K562 (cell line): ENCODE data around the gene DCST1. TPM values are rescaled to one million over a fixed set of nuclear protein-coding genes. Genes with fewer than 3 reads are reported as not detected.
A peak's percentile ranks its signal among the peaks of the same experiment; 100 is the strongest.

Experiments used
- ARHGAP35 ChIP-seq: fragments of 450-650 bp; IDR thresholded peaks from 2 replicates; pipeline ENCODE4 v1.6.1; 2018; ENCODE audit not compliant: partially characterized antibody
- ATF7 ChIP-seq: fragments of 450-650 bp; IDR thresholded peaks from 2 replicates; pipeline ENCODE4 v1.7.1; 2014; ENCODE audit warnings: mild to moderate bottlenecking, moderate library complexity
- CBX8 ChIP-seq: fragments of 200-600 bp; sonication (generic); IDR thresholded peaks from 2 replicates; pipeline ENCODE4 v1.6.1; 2012; ENCODE audit warnings: borderline replicate concordance, mixed run types, low read depth, mild to moderate bottlenecking, moderate library complexity, mixed read lengths, low read length, control low read depth, inconsistent platforms; ENCODE audit not compliant: poor library complexity, severe bottlenecking; ENCODE audit errors: extremely low read depth
- DMBX1 ChIP-seq: fragments of 250-450 bp; sonication (Bioruptor Pico); IDR thresholded peaks from 2 replicates; pipeline ENCODE4 v1.8.0; 2022; ENCODE audit warnings: inconsistent platforms, mild to moderate bottlenecking, moderate library complexity, borderline replicate concordance
- DPF2 ChIP-seq: fragments of 450-650 bp; IDR thresholded peaks from 2 replicates; pipeline ENCODE4 v1.6.1; 2016
- FOXP1 ChIP-seq: sonication (generic); formaldehyde crosslinking; IDR thresholded peaks from 2 replicates; pipeline ENCODE4 v1.8.0; 2022; ENCODE audit warnings: mild to moderate bottlenecking, missing genetic modification reagents
- LCOR ChIP-seq: sonication (generic); formaldehyde crosslinking; IDR thresholded peaks from 2 replicates; pipeline ENCODE4 v1.8.0; 2022; ENCODE audit warnings: mild to moderate bottlenecking, missing genetic modification reagents
- MEIS2 ChIP-seq: fragments of 450-650 bp; IDR thresholded peaks from 2 replicates; pipeline ENCODE4 v1.6.1; 2014; ENCODE audit warnings: mild to moderate bottlenecking; ENCODE audit not compliant: partially characterized antibody
- MIER1 ChIP-seq: fragments of 450-650 bp; IDR thresholded peaks from 2 replicates; pipeline ENCODE4 v1.6.1; 2016; ENCODE audit warnings: antibody characterized with exemption, mild to moderate bottlenecking, low read depth
- NONO ChIP-seq, 2 experiments: fragments of 200-400 bp in 1 of 2; fragments of 450-650 bp in 1 of 2; formaldehyde crosslinking in 1 of 2; IDR thresholded peaks; 2 replicates each; pipeline ENCODE4 v1.6.1; 2017; ENCODE audit warnings: low read depth in 2 of 2, mild to moderate bottlenecking in 2 of 2, moderate library complexity in 2 of 2, low read length in 1 of 2
- RHOXF2B ChIP-seq: fragments of 250-450 bp; sonication (Bioruptor Pico); conservative IDR thresholded peaks from 2 replicates; pipeline ENCODE4 v1.5.1; 2021
- TEAD4 ChIP-seq, 2 experiments: sonication (generic) in 1 of 2; formaldehyde crosslinking in 1 of 2; IDR thresholded peaks; 2 replicates each; pipeline versions ENCODE4 v1.6.1 to v1.8.0; 2012 to 2022; ENCODE audit warnings: borderline replicate concordance in 1 of 2, inconsistent platforms in 1 of 2, low read length in 1 of 2, mild to moderate bottlenecking in 1 of 2, missing genetic modification reagents in 1 of 2
- ZFX ChIP-seq: sonication (generic); formaldehyde crosslinking; IDR thresholded peaks from 2 replicates; pipeline ENCODE4 v1.8.0; 2022; ENCODE audit warnings: mild to moderate bottlenecking, missing genetic modification reagents, moderate library complexity
- ZNF175 ChIP-seq: fragments of 200-800 bp; sonication (Bioruptor generic); IDR thresholded peaks from 2 replicates; pipeline ENCODE4 v1.6.1; 2016; ENCODE audit warnings: low read depth, mild to moderate bottlenecking, missing genetic modification characterization, missing compliant biosample characterization
- ZNF217 ChIP-seq: sonication (generic); formaldehyde crosslinking; IDR thresholded peaks from 2 replicates; pipeline ENCODE4 v1.8.0; 2022; ENCODE audit warnings: mild to moderate bottlenecking, missing genetic modification reagents
- ZNF561 ChIP-seq: fragments of 450-650 bp; formaldehyde crosslinking; conservative IDR thresholded peaks from 2 replicates; pipeline ENCODE4 v1.4.0; 2020; ENCODE audit warnings: mild to moderate bottlenecking, moderate library complexity
- polyA plus RNA-seq, 8 experiments: library from polyadenylated mRNA; depleted of rRNA in 4 of 8; stranded (reverse) in 5 of 8; unstranded in 3 of 8; fragments of >200 nt; fragmentation: Nextera tagmentation in 2 of 8; fragmentation: Illumina TruSeq in 1 of 8; extraction: Ambion mirVana in 2 of 8; extraction: Trizol in 1 of 8; gene quantifications; 2 replicates each; pipeline versions ENCODE4 v1.2.1 to v1.2.3, GENCODE V29; 2011 to 2014; ENCODE audit warnings: inconsistent platforms in 1 of 8, missing spikeins in 1 of 8
- total RNA-seq, 7 experiments: library from RNA; depleted of rRNA in 6 of 7; stranded (reverse); fragments of >200 nt in 6 of 7; fragmentation: Illumina TruSeq in 2 of 7; extraction: Trizol in 2 of 7; gene quantifications; 2 replicates each; pipeline versions ENCODE4 v1.2.1 to v1.2.3, GENCODE V29; 2011 to 2021; ENCODE audit warnings: low replicate concordance in 1 of 7
- TF ChIP-seq, protein P1 (sequence below), 2 experiments: IDR thresholded peaks in 1 of 2; conservative IDR thresholded peaks in 1 of 2; 2 replicates each; pipeline ENCODE4 v1.6.1; 2016; ENCODE audit warnings: low read depth in 2 of 2, mild to moderate bottlenecking in 1 of 2, missing compliant biosample characterization in 1 of 2, missing genetic modification characterization in 1 of 2, moderate library complexity in 1 of 2
- TF ChIP-seq, protein P2 (sequence below): fragments of 450-650 bp; formaldehyde crosslinking; IDR thresholded peaks from 2 replicates; pipeline ENCODE4 v1.4.0; 2022; ENCODE audit warnings: mild to moderate bottlenecking, moderate library complexity
- TF ChIP-seq, protein P3 (sequence below), 2 experiments: fragments of 450-650 bp in 1 of 2; sonication (generic) in 1 of 2; formaldehyde crosslinking in 1 of 2; IDR thresholded peaks in 1 of 2; conservative IDR thresholded peaks in 1 of 2; 2 replicates each; pipeline versions ENCODE4 v1.6.1 to v1.8.1; 2016 to 2023; ENCODE audit warnings: mild to moderate bottlenecking in 2 of 2, moderate library complexity in 2 of 2, inconsistent platforms in 1 of 2, missing genetic modification reagents in 1 of 2
- TF ChIP-seq, protein P4 (sequence below): sonication (generic); formaldehyde crosslinking; IDR thresholded peaks from 2 replicates; pipeline ENCODE4 v1.9.0; 2022; ENCODE audit warnings: mild to moderate bottlenecking, missing genetic modification reagents

Gene DCST1
- total and polyA plus RNA-seq, 9 of the 15 experiments (the other 6 are each of a cell fraction or from before 2014, with no cell fraction given), result not detected

DNA sequence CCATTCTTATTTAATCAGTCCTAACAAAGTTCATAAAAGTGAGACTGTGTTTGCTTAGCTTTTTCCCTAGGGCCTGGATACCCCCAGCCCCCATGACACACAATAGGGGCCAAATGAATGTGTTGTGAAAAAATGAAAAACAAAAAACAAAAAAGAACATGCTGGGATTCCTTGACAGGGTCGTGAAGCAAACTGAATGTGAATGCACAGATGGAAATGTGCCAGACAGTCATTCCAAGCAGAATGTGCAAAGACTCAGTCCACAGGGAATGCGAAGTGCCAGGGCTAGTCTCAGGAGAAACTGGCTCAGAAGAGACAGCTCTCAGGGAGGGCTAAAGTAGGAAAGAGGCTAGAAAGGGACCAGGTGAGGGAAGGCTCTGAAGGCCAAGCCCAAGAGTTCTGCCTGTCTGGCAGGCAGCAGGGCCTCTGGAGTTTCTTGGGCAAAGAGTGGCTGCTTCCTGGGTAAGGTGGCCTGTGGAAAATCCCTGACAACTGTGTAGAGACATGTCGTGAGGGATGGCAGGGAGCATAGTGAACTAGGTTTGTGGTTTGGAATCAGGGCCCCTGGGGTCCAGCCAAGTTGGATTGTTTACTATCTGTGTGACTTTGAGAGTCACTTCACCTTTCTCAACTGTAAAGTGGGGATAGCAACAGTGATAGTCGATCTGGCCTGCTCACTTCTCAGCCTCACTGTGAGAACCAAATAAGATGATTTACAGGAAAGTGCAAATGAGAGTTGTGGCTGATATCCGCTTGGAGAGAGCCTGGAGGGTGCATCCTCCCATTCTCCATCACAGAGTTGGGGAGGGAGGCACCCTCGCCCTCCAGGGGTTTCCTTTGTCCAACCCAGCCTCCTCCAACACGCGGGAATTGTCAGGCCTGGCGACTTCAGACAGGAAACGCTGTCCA, 16.3 kb downstream of the DCST1 start (continued):
- TF ChIP-seq NONO (IDR thresholded peaks at IDR 0.05; ENCODE audit: low read depth in 2 of 2, low read length in 1 of 2), result no peak
- TF ChIP-seq, protein P1, sequence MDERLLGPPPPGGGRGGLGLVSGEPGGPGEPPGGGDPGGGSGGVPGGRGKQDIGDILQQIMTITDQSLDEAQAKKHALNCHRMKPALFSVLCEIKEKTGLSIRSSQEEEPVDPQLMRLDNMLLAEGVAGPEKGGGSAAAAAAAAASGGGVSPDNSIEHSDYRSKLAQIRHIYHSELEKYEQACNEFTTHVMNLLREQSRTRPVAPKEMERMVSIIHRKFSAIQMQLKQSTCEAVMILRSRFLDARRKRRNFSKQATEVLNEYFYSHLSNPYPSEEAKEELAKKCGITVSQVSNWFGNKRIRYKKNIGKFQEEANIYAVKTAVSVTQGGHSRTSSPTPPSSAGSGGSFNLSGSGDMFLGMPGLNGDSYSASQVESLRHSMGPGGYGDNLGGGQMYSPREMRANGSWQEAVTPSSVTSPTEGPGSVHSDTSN (CRISPR knock-in tag; IDR thresholded peaks at IDR 0.05; ENCODE audit: low read depth), result no peak
- TF ChIP-seq, protein P1 (tag; conservative IDR thresholded peaks at IDR 0.05; ENCODE audit: low read depth), result no peak
- TF ChIP-seq, protein P2, sequence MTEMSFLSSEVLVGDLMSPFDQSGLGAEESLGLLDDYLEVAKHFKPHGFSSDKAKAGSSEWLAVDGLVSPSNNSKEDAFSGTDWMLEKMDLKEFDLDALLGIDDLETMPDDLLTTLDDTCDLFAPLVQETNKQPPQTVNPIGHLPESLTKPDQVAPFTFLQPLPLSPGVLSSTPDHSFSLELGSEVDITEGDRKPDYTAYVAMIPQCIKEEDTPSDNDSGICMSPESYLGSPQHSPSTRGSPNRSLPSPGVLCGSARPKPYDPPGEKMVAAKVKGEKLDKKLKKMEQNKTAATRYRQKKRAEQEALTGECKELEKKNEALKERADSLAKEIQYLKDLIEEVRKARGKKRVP (CRISPR knock-in tag), result peak; percentile 55; the same call in 1 of the 2 replicates
- TF ChIP-seq ZNF217 (CRISPR knock-in tag), result no peak
- TF ChIP-seq ZNF175 (CRISPR knock-in tag), result peak; percentile 80; the same call in 1 of the 2 replicates
- TF ChIP-seq LCOR (CRISPR knock-in tag), result 0 out of 2 replicates have a peak, but pooled peaks have one; percentile 7
- TF ChIP-seq ZFX (CRISPR knock-in tag), result peak; percentile 80; the same call in 1 of the 2 replicates
- TF ChIP-seq, protein P3, sequence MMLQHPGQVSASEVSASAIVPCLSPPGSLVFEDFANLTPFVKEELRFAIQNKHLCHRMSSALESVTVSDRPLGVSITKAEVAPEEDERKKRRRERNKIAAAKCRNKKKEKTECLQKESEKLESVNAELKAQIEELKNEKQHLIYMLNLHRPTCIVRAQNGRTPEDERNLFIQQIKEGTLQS (IDR thresholded peaks at IDR 0.05), result no peak
- TF ChIP-seq, protein P3 (CRISPR knock-in tag; conservative IDR thresholded peaks at IDR 0.05), result 0 out of 2 replicates have a peak, but pooled peaks have one; percentile 7
- no peak for TF ChIP-seq DPF2
- TF ChIP-seq FOXP1 (CRISPR knock-in tag), result no peak
- TF ChIP-seq DMBX1 (CRISPR knock-in tag), result peak; percentile 90
- no peak for TF ChIP-seq MIER1
- TF ChIP-seq, protein P4, sequence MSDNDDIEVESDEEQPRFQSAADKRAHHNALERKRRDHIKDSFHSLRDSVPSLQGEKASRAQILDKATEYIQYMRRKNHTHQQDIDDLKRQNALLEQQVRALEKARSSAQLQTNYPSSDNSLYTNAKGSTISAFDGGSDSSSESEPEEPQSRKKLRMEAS (CRISPR knock-in tag), result no peak
- TF ChIP-seq ATF7, result no peak
- 0 out of 2 replicates have a peak, but pooled peaks have one; percentile 58 for TF ChIP-seq RHOXF2B
- no peak for TF ChIP-seq TEAD4 (IDR thresholded peaks at IDR 0.05; ENCODE audit: low read length)
- no peak for TF ChIP-seq TEAD4 (CRISPR knock-in tag; IDR thresholded peaks at IDR 0.05; ENCODE audit: borderline replicate concordance)
- TF ChIP-seq ZNF561, result no peak
- no peak for TF ChIP-seq CBX8
- no peak for TF ChIP-seq ARHGAP35
- TF ChIP-seq MEIS2, result no peak
